HG03457 (cell line): ENCODE results near the gene HIGD2B.
"Not testable (repeated sequence)": the region's sequence is repeated elsewhere in the genome, so short reads cannot be mapped to it uniquely, and the experiment has no call there.

ENCODE experiments used
- ATAC-seq: cut with Tn5 transposase; IDR thresholded peaks from one replicate; pipeline ENCODE4 v1.9.1; 2021; ENCODE audit warnings: moderate number of reproducible peaks; ENCODE audit not compliant: unreplicated experiment

HIGD2B gene

DNA sequence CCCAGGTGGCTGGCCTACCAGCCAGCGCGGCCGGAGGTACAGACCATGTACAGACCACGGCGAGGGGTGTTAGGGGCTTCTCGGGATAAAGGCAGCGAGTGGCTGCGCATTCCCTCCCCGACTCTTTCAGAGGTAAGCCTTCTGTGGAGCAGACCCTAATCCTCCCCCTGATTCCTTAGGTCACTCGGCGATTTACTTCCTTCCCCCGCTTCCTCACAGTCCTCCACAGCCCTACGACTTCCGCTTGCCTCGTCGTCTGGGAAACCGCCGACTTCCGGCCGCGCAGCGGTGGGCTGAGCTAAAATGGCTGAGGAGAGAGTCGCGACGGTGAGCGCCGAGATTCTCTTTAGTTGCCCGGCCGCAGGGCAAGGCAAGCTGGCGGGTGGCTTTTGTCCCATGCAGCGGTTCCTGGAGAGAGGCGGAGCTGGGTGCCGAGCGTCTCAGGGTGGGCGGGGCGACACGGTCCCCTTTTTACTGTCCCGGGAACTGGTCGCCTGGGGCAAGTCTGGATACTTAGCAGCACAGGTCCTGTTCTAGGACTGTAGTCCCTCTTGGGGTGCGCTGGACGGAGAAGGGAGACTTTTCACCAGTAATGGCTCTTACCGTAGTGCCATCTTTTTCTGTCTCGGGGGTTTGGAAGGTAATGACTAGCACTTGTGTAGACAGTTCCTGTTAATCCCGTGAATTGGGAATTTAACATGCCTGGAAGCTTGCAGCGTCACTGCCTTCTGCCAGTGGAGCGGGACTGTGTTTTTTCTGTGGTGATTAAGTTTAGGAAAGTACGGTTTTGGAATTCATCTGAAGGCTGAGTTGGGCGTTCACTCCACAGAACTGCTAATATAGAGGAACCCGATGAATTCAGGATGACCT lies at the start of gene HIGD2B, which contains the start of gene BBS4:
Gene HIGD2B, minus strand, starts transcription at position 258 of the 870 bp plus-strand sequence. CDS start 9,808 bp downstream, outside the sequence.
Gene BBS4, plus strand, starts transcription at position 283 of the 870 bp plus-strand sequence. Its CDS starts 21 bp downstream, at position 304.
- peak; percentile 92 for ATAC-seq

DNA sequence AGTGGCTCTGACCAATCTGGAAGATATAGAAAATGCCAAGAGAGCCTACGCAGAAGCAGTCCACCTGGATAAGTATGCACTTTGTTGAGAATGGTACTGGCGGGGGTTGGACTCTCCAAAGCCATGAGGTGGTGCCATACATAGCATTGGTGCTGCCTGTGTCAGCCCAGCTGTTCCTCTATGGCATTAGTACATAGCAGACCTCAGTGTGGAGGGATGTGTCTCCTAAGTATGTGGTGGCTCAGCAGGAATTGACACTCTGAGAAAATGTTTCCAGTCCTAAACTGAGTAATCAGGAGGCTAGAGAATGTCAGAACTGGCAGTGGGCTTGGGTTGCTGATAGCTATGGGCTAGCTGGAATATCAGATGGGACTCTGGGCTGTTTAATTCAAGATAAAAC lies 49.1 kb upstream of the HIGD2B start:
- no peak for ATAC-seq

GRCh38 chr15:72733941-72734738 lies 48.2 kb upstream of the HIGD2B start:
- no peak for ATAC-seq

GRCh38 chr15:72732516-72732915 lies 46.5 kb upstream of the HIGD2B start:
- no peak for ATAC-seq

GRCh38 chr15:72732086-72732485 lies 46.1 kb upstream of the HIGD2B start:
- no peak for ATAC-seq

DNA sequence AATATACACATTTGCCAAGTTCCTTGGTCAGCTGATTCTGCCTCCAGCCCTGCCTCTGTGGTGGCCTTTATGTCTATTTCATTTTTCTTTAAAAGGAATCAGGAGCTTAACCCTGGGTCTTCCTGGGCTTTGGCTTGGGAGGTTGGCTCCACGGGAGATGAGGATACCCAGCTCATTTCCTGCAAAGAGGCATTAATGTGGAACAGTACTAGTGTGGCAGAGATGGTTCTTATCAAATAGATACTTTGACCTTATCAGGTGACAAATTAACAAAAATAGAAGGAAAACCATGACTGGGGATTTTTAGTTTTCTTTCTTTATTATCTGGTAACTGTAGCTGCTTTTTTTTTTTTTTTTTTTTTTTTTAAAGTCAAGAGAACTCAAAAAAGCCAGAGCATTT lies 42.8 kb upstream of the HIGD2B start:
- no peak for ATAC-seq

DNA sequence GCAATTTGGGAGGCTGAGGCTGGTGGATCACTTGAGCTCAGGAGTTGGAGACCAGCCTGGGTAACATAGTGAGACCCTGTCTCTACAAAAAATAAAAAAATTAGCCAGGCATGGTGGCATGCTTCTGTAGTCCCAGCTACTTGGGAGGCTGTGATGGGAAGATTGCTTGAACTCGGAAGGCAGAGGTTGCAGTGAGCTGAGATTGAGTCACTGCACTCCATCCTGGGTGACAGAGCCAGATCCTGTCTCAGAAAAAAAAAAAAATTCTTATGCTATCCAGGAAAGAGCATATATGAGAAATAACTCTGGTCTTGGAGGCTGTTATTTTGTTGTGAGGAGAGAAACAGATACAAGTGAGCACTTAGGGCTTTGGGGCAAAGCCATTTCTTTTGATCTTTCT lies 42.3 kb upstream of the HIGD2B start:
- not testable (repeated sequence) for ATAC-seq

GRCh38 chr15:72727154-72727553 lies 41.2 kb upstream of the HIGD2B start:
- ATAC-seq: no peak

DNA sequence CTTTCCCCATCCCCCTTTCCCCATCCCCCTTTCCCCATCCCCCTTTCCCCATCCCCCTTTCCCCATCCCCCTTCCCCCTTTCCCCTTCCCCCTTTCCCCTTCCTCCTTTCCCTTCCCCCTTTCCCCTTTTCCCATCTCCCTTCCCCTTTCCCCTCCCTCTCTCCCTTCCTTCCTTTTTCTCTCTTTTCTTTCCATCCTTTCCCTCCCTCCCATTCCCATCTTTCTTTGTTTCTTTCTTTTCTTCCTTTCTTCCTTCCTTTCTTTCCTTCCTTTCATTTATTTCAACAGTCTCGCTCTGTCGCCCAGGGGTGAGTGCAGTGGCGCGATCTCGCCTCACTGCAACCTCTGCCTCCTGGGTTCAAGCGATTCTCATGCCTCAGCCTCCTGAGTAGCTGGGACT lies 39.9 kb upstream of the HIGD2B start:
- not testable (repeated sequence) for ATAC-seq

DNA sequence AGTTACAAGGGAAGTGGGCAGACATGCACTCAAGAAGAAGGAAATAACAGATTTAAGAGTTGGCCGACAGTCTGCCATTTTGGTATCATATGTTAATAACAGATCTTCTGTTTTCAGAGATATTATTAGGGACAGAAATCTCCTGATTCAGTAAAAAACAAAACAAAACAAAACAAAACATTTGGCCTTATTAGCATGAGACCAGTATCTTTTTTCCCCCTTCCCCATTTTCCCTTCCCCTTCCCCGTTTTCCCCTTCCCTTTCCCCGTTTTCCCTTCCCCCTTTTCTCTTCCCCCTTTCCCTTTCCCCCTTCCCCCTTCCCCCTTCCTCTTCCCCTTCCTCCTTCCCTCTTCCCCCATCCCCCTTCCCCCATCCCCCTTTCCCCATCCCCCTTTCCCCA lies 39.5 kb upstream of the HIGD2B start:
- no peak for ATAC-seq

- no peak for ATAC-seq
Observed at GRCh38 chr15:72724028-72724427, 38.0 kb upstream of the HIGD2B start.

DNA sequence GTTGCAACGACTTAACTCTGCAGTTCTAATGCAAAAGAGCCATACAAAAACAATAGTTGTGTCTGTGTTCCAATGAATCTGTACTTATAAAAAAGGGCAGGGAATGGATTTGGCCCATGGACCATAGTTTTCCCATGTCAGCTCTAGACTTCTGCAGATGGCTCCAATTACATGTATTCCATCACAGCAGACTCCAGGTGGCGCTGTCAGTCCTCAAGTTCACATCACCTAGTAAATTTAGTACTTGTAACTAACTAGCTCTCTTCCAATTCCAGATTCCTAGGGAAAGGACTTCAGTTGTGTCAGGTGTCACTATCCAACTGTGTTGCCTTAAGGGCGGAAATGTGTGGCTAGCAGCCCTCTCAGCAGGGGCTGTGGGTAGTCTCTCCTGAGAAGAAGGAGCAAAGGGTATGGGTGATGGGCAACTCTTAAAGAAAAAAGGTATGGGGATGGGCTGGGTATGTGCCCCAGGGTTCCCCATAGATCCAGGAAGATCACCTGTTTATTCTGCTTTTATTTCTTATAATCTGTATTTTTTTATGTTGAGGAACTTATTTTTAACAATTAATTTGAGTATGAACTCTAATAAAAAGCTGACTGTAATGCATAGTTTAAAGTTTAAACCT lies 36.2 kb upstream of the HIGD2B start:
- ATAC-seq: no peak

- not testable (repeated sequence) for ATAC-seq
Observed at GRCh38 chr15:72708551-72709303, 22.7 kb upstream of the HIGD2B start.

GRCh38 chr15:72706266-72706665 lies 20.3 kb upstream of the HIGD2B start:
- no peak for ATAC-seq

- no peak for ATAC-seq
Observed at GRCh38 chr15:72700076-72700475, 14.1 kb upstream of the HIGD2B start.

- ATAC-seq: no peak
Observed at GRCh38 chr15:72698938-72699337, 13.0 kb upstream of the HIGD2B start.

DNA sequence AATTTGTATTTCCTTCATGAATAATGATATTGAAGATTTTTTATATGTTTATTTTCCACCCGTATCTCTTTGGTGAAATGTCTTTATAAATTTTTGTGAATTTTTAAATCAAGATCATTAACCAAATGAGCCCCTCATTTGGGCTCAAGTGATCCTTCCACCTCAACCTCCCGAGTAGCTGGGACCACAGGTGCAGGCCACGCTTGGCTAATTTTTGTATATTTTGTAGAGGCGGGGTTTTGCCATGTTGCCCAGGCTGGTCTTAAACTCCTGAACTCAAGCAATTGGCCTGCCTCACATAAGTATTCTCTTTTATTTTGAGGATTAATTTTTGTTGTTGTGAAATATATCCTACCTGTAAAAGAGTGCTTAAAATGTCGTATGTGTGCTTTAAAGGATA lies 5.0 kb upstream of the HIGD2B start:
- ATAC-seq: no peak

DNA sequence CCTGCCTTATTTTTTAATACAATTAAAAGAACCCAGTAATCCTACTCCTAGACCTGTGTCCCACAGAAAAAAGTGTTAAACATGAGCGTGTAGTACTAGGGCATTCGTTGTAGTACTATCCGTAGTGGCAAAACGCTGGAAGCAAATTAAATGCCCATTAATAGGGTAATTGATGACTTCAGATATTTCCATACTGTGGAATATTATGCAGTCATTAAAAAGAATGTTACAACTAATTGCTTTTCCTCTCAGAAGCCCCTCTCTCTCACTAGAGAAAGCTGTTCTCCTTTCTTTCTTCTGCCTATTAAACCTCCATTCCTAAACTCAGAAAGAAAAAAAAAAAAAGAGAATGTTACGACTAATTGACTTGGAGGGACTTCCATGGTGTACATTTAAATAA lies 2.7 kb upstream of the HIGD2B start:
- no peak for ATAC-seq

GRCh38 chr15:72685301-72685924 lies 569 bp downstream of the HIGD2B start:
- ATAC-seq: no peak

DNA sequence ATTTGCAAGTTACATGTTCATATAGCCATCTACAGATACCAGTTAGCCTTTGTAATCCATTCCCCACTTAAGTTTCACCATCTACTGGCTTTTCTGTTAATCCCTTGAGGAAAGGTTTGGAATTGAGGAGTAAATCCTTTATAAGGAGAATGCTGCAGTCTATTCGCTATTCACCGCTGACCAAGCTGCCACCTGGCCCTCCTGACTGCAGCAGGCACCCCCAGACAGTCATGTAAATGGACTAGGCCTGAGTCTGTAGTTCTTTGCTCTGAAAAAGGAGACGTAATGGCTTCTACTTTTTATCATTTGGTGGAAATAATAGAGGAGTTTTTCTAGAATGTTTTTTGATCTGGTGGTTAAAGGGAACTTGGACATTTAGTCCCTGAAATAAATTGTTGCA lies 3.2 kb downstream of the HIGD2B start:
- ATAC-seq: no peak
